ENCODE measurements around the gene TNXB. TPM values are rescaled to one million over a fixed set of nuclear protein-coding genes. Genes with fewer than 3 reads are reported as not detected.
A peak's percentile ranks its signal among the peaks of the same experiment; 100 is the strongest.
"Not testable (repeated sequence)": the region's sequence is repeated elsewhere in the genome, so short reads cannot be mapped to it uniquely, and the experiment has no call there.

Gene TNXB
- total RNA-seq, 2 donors from 2014 or later: 7.3 to 20.1 TPM

DNA sequence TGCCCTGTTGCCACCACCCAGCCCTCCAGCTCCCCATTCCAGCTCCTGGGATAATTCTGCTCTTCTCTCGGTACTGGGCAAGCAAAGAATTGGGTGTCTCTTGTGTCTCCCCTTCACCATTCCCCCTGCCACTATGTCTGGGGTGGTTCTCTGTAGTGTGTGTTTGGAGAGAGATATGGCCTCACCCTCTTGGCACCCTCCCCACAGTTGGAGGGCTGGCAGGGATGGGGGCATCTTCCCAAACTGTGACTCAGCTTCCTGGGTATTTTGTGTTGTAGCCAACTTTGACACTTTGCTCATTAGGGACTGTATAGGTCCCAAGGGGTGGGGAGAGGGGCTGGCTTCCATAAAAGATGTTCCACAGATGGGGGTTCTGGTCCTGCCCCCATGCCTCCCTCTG lies 1.7 kb downstream of the TNXB start:
- TF ChIP-seq, protein P1, sequence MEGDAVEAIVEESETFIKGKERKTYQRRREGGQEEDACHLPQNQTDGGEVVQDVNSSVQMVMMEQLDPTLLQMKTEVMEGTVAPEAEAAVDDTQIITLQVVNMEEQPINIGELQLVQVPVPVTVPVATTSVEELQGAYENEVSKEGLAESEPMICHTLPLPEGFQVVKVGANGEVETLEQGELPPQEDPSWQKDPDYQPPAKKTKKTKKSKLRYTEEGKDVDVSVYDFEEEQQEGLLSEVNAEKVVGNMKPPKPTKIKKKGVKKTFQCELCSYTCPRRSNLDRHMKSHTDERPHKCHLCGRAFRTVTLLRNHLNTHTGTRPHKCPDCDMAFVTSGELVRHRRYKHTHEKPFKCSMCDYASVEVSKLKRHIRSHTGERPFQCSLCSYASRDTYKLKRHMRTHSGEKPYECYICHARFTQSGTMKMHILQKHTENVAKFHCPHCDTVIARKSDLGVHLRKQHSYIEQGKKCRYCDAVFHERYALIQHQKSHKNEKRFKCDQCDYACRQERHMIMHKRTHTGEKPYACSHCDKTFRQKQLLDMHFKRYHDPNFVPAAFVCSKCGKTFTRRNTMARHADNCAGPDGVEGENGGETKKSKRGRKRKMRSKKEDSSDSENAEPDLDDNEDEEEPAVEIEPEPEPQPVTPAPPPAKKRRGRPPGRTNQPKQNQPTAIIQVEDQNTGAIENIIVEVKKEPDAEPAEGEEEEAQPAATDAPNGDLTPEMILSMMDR (IDR thresholded peaks at IDR 0.05): no peak

DNA sequence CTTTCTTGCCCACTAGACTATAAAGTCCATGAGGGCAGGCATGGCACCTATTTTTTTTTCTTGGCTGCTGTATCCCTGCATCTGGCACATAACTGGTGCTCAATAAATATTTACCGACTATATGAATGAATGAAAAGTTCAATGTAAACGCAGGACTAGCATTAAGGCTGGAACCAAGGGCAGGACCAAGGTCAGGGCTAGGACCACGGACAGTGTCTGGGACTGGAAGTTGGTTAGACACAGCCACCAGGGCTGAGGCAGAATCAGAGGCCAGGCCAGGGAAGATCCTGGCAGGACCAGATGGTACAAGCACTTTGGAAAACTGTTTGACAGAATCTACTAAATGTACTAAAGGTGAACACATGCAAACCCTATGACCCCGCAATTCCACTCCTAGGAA lies 3.7 kb downstream of the TNXB start:
- Histone ChIP-seq H3K9ac (ENCODE audit: low read depth in 2 of 2, low read length in 2 of 2) (no peak overlapping the region), H3K4me1 (peaks cover 8% of the 10 kb centered on the region), H3K36me3 (no peaks in the 10 kb centered on the region), H3K4me3 (no peak overlapping the region), H3K27me3 (no peaks in the 10 kb centered on the region), H3K9me3 (no peaks in the 10 kb centered on the region), H3K27ac (no peak overlapping the region)
- intact Hi-C loops (cut with DNase I): no loop called here
- TF ChIP-seq, protein P1 (IDR thresholded peaks at IDR 0.05): no peak
- DNase-seq: no peak

More for the DNA sequence above, 1.7 kb downstream of the TNXB start:
- Histone ChIP-seq H3K27ac (peak overlapping the region; percentile 37), H3K9me3 (no peaks in the 10 kb centered on the region), H3K4me3 (no peak overlapping the region), H3K9ac (ENCODE audit: low read depth in 2 of 2, low read length in 2 of 2) (peak overlapping the region in 1 of 2 donors; percentile 43), H3K36me3 (no peaks in the 10 kb centered on the region), H3K4me1 (peaks cover 8% of the 10 kb centered on the region), H3K27me3 (no peaks in the 10 kb centered on the region)
- no peak for DNase-seq
- intact Hi-C loops (cut with DNase I): no loop called here

DNA sequence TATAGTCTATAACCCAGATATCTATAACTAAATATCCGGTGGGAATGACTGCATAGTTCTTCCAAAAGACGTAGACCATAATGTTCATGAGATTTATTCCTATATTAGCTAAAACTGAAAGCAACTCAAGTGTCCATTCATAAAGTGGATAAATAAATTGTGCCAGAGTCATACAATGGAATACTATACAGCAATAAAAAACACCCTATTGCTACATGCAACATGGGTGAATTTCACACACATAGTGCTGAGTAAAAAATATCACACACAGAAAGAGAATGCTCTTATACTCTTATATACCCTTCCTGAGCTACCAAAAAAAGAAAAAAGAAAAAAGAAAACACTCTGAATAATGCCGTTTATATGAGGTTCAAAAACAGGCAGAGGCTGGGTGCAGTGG lies 6.9 kb downstream of the TNXB start:
- TF ChIP-seq, protein P1 (IDR thresholded peaks at IDR 0.05): no peak

DNA sequence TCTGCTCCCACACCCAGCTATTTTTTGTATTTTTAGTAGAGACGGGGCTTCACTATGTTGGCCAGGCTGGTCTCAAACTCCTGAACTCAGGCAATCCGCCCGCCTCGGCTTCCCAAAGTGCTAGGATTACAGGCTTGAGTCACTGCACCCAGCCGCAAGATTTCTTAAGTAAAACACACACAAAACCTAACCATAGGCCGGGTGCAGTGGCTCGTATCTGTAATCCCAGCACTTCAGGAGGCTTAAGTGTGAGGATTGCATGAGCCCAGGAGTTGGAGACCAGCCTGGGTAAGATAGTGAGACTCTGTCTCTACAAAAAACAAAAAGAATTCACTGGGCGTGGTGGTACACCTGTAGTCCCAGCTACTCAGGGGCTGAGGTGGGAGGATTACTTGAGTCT lies 8.9 kb downstream of the TNXB start:
- H3K4me3 ChIP-seq; H3K9ac ChIP-seq (ENCODE audit: low read depth in 2 of 2, low read length in 2 of 2); DNase-seq; H3K9me3 ChIP-seq; H3K36me3 ChIP-seq; H3K27ac ChIP-seq; intact Hi-C loops (cut with DNase I); H3K4me1 ChIP-seq: not testable (repeated sequence)
- peaks cover 21% of the 10 kb centered on the region for H3K27me3 ChIP-seq

More for the DNA sequence above, 6.9 kb downstream of the TNXB start:
- DNase-seq: no peak
- Histone ChIP-seq H3K9ac (ENCODE audit: low read depth in 2 of 2, low read length in 2 of 2) (no peak overlapping the region), H3K36me3 (no peaks in the 10 kb centered on the region), H3K27me3 (peaks cover under 1% of the 10 kb centered on the region), H3K4me1 (no peaks in the 10 kb centered on the region), H3K4me3 (no peak overlapping the region), H3K9me3 (no peaks in the 10 kb centered on the region), H3K27ac (no peak overlapping the region)
- intact Hi-C loops (cut with DNase I): no loop called here

DNA sequence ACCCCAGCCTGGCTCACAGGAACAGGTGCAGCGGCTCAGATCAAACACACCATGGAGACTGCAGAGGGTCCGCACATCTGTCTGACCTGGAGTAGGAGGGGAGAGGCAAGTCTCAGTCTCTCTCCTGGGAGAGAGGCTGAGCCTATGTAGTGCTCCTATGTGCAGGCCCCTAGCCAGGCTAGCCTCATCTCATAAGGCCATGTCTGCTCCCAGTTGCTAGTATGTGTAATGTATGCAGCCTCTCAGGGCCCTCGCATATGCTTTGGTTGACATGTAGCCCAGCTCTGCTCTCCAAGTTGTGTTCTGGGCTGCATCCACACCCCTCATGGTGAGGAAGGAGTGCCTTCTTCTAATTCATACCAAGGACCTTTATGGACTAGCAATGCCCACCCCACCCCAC lies 11.8 kb downstream of the TNXB start:
- Histone ChIP-seq H3K36me3 (no peaks in the 10 kb centered on the region), H3K9ac (ENCODE audit: low read depth in 2 of 2, low read length in 2 of 2) (no peak overlapping the region), H3K4me1 (no peaks in the 10 kb centered on the region), H3K27me3 (peaks cover 22% of the 10 kb centered on the region), H3K9me3 (no peaks in the 10 kb centered on the region), H3K4me3 (no peak overlapping the region), H3K27ac (no peak overlapping the region)
- DNase-seq: no peak
- intact Hi-C loops (cut with DNase I): no loop called here
- TF ChIP-seq, protein P1 (IDR thresholded peaks at IDR 0.05): no peak

DNA sequence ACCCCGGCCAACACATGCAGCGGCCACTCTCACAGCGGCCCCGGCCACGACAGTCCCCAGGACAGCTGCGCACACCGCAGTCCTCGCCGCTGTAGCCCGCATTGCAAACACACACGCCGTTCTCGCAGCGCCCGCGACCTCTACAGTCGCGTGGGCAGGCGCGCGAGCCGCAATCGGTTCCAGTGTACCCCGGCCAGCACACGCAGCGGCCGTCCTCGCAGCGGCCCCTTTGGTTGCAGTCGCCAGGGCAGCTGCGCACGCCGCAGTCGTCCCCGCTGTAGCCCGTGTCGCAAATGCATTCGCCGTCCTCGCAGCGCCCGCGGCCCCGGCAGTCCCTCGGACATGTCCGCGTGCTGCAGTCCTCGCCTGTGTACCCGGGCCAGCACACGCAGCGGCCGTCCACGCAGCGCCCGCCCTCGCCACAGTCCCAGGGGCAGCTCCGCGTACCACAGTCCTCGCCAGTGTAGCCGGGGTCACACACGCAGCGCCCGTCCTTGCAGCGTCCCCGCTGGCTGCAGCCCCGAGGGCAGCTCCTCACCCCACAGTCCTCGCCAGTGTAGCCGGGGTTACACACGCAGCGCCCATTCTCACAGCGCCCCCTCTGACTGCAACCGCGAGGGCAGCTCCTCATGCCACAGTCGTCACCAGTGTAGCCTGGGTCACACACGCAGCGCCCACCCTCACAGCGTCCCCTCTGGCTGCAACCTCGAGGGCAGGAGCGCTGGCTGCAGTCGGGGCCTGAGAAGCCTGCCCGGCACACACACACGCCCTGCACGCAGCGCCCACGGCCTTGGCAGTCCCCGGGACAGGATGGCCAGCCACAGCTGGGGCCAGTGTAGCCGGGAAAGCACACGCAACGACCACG lies 12.5 kb downstream of the TNXB start:
- TF ChIP-seq, protein P1 (IDR thresholded peaks at IDR 0.05): no peak
- Histone ChIP-seq H3K9me3 (no peaks in the 10 kb centered on the region), H3K4me1 (no peaks in the 10 kb centered on the region), H3K36me3 (no peaks in the 10 kb centered on the region), H3K27ac (no peak overlapping the region), H3K9ac (ENCODE audit: low read depth in 2 of 2, low read length in 2 of 2) (no peak overlapping the region), H3K4me3 (no peak overlapping the region), H3K27me3 (peaks cover 22% of the 10 kb centered on the region)
- intact Hi-C loops (cut with DNase I): no loop called here
- no peak for DNase-seq

Measured in colonic mucosa (tissue), 4 donors.